Smooth muscle cell (in vitro differentiated cells): ENCODE results near the gene RPL35A. TPM values are rescaled to one million over a fixed set of nuclear protein-coding genes. Genes with fewer than 3 reads are reported as not detected.

Source experiments
- DNase-seq: peaks from one replicate; lab custom pipeline; 2025; ENCODE audit not compliant: unreplicated experiment; lab: John Stamatoyannopoulos, UW
- H2AFZ ChIP-seq: fragments of 200-600 bp; sonication (generic); 2 replicates; pipeline ENCODE4 v1.6.0; 2016; ENCODE audit warnings: antibody characterized with exemption, low read depth, mild to moderate bottlenecking
- H3F3A ChIP-seq: fragments of 200-600 bp; sonication (generic); 2 replicates; pipeline ENCODE4 v1.6.0; 2017; ENCODE audit warnings: antibody characterized with exemption, low read depth
- H3K27ac ChIP-seq: fragments of 200-600 bp; sonication (generic); 2 replicates; pipeline ENCODE4 v1.5.1; 2016; ENCODE audit warnings: low read depth, mild to moderate bottlenecking
- H3K27me3 ChIP-seq: fragments of 200-600 bp; sonication (generic); 2 replicates; pipeline ENCODE4 v1.6.1; 2016; ENCODE audit warnings: low read depth, mild to moderate bottlenecking
- H3K36me3 ChIP-seq: fragments of 200-600 bp; sonication (generic); 2 replicates; pipeline ENCODE4 v1.5.1; 2016; ENCODE audit warnings: low read depth
- H3K4me1 ChIP-seq: fragments of 200-600 bp; sonication (generic); 2 replicates; pipeline ENCODE4 v1.5.1; 2016; ENCODE audit warnings: low read depth
- H3K4me2 ChIP-seq: fragments of 200-600 bp; sonication (generic); 2 replicates; pipeline ENCODE4 v1.6.0; 2016; ENCODE audit warnings: mild to moderate bottlenecking
- H3K4me3 ChIP-seq: fragments of 200-600 bp; sonication (generic); 2 replicates; pipeline ENCODE4 v1.5.1; 2016; ENCODE audit warnings: mild to moderate bottlenecking
- H3K79me2 ChIP-seq: fragments of 200-600 bp; sonication (generic); 2 replicates; pipeline ENCODE4 v1.6.0; 2016; ENCODE audit warnings: low read depth, mild to moderate bottlenecking
- H3K9ac ChIP-seq: fragments of 200-600 bp; sonication (generic); 2 replicates; pipeline ENCODE4 v1.6.0; 2016; ENCODE audit warnings: low read depth
- H3K9me3 ChIP-seq: fragments of 200-600 bp; sonication (generic); replicated peaks from 2 replicates; pipeline ENCODE4 v1.5.1; 2016; ENCODE audit warnings: low read depth
- H4K20me1 ChIP-seq: fragments of 200-600 bp; sonication (generic); 2 replicates; pipeline ENCODE4 v1.6.0; 2016; ENCODE audit warnings: low read depth
- WGBS: methylation state at CpG from one replicate; pipeline ENCODE4 v1.1.7; 2016; ENCODE audit warnings: low lambda C conversion rate; 5-methylcytosine and 5-hydroxymethylcytosine counted together
- polyA plus RNA-seq: library from polyadenylated mRNA; unstranded; fragments of >200 nt; fragmentation: Nextera tagmentation; extraction: Ambion mirVana; gene quantifications from 2 replicates; pipeline ENCODE4 v1.2.1, GENCODE V29; 2016
- total RNA-seq: library from RNA; depleted of rRNA; stranded (reverse); fragments of >200 nt; gene quantifications from 2 replicates; pipeline ENCODE4 v1.2.3, GENCODE V29; 2014
- TF ChIP-seq, protein P1 (sequence below): fragments of 200-600 bp; sonication (generic); IDR thresholded peaks from 2 replicates; pipeline ENCODE4 v1.5.1; 2017; ENCODE audit warnings: borderline replicate concordance, mild to moderate bottlenecking, antibody characterized with exemption; ENCODE audit not compliant: insufficient read depth, poor library complexity, severe bottlenecking

RPL35A gene
- total and polyA plus RNA-seq, 2 experiments from 2014 or later: 778 to 1,156 TPM

DNA sequence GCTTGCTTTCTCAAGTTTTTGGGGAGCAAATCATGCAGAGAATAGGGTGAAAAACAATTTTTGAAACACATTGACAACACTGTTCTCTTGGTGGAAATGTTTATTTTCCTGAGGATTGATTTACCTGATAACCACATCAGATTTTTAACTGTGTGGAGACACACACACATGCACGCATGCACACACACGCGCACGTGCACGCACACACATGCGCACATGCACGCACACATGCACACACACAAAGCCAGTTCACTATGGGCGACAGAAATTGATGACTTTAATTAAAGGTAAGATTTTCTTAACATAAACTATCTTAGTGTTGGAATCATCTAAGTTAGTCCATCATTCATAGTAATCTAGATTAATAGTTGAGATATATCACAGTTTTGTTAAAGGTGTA lies 25.3 kb downstream of the RPL35A start:
- no peaks in the 10 kb centered on the region for H3K27me3 ChIP-seq
- H3K4me3 ChIP-seq: no peak overlapping the region
- H3K4me2 ChIP-seq: no peak overlapping the region
- peaks cover 5% of the 10 kb centered on the region for H3K36me3 ChIP-seq
- H3K9me3 ChIP-seq: no peaks in the 10 kb centered on the region
- H3F3A ChIP-seq: no peaks in the 10 kb centered on the region
- H3K79me2 ChIP-seq: no peaks in the 10 kb centered on the region
- no peak overlapping the region for H3K9ac ChIP-seq
- DNase-seq: no peak
- TF ChIP-seq, protein P1, sequence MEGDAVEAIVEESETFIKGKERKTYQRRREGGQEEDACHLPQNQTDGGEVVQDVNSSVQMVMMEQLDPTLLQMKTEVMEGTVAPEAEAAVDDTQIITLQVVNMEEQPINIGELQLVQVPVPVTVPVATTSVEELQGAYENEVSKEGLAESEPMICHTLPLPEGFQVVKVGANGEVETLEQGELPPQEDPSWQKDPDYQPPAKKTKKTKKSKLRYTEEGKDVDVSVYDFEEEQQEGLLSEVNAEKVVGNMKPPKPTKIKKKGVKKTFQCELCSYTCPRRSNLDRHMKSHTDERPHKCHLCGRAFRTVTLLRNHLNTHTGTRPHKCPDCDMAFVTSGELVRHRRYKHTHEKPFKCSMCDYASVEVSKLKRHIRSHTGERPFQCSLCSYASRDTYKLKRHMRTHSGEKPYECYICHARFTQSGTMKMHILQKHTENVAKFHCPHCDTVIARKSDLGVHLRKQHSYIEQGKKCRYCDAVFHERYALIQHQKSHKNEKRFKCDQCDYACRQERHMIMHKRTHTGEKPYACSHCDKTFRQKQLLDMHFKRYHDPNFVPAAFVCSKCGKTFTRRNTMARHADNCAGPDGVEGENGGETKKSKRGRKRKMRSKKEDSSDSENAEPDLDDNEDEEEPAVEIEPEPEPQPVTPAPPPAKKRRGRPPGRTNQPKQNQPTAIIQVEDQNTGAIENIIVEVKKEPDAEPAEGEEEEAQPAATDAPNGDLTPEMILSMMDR: no peak
- no peak overlapping the region for H2AFZ ChIP-seq
- no peak overlapping the region for H3K27ac ChIP-seq
- no peaks in the 10 kb centered on the region for H3K4me1 ChIP-seq
- H4K20me1 ChIP-seq: no peaks in the 10 kb centered on the region
- WGBS: 98% methylated on average over 8 of the region's 8 CpGs

DNA sequence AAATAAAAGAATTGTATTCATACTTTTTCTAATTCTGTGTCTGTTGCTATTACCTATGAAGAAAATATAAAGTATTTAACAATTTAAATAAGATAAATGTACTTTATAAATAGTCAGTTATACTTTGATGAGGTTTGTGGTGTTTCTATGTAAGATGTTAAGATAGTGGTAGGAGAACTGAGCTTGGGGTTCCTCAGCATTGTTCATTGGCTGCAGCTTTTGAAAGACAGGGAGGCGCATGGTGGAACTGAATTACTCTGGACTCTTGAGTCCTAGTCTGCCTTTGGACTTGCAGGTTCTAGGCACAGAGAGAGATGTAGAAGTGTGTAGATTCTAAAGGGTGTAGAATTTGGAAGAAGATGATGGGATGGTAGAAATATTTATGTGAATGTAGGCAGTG lies 33.1 kb downstream of the RPL35A start:
- TF ChIP-seq, protein P1: no peak
- H3K4me1 ChIP-seq: no peaks in the 10 kb centered on the region
- H3K9me3 ChIP-seq: no peaks in the 10 kb centered on the region
- H3K4me2 ChIP-seq: no peak overlapping the region
- no peaks in the 10 kb centered on the region for H3F3A ChIP-seq
- 97% methylated on average over 1 of the region's 1 CpG for WGBS
- no peaks in the 10 kb centered on the region for H3K36me3 ChIP-seq
- H3K9ac ChIP-seq: no peak overlapping the region
- H4K20me1 ChIP-seq: no peaks in the 10 kb centered on the region
- H3K79me2 ChIP-seq: no peaks in the 10 kb centered on the region
- no peak overlapping the region for H3K27ac ChIP-seq
- no peak overlapping the region for H3K4me3 ChIP-seq
- H3K27me3 ChIP-seq: no peaks in the 10 kb centered on the region
- no peak overlapping the region for H2AFZ ChIP-seq
- no peak for DNase-seq

DNA sequence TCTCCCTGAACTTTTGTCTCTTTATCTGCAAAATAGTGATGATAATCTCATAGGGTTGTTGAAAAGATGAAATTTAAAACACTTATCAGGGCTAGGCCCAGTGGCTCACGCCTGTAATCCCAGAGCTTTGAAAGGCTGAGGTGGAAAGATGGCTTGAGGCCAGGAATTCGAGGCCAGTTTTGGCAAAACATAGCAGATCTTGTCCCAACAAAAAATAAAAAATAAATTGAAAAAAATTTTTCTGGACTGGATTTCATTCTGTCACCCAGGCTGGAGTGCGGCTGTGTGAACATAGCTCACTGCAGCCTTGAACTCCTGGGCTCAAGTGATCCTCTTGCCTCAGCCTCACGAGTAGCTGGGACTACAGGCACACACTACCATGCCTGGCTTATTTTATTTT lies 39.7 kb downstream of the RPL35A start:
- no peaks in the 10 kb centered on the region for H3K4me1 ChIP-seq
- TF ChIP-seq, protein P1: no peak
- no peaks in the 10 kb centered on the region for H3K36me3 ChIP-seq
- H4K20me1 ChIP-seq: no peaks in the 10 kb centered on the region
- H2AFZ ChIP-seq: no peak overlapping the region
- H3K9ac ChIP-seq: no peak overlapping the region
- no peak overlapping the region for H3K27ac ChIP-seq
- no peaks in the 10 kb centered on the region for H3K79me2 ChIP-seq
- WGBS: 90% methylated on average over 4 of the region's 4 CpGs
- no peak overlapping the region for H3K4me3 ChIP-seq
- H3K4me2 ChIP-seq: no peak overlapping the region
- no peaks in the 10 kb centered on the region for H3F3A ChIP-seq
- H3K27me3 ChIP-seq: no peaks in the 10 kb centered on the region
- H3K9me3 ChIP-seq: no peaks in the 10 kb centered on the region
- DNase-seq: no peak

DNA sequence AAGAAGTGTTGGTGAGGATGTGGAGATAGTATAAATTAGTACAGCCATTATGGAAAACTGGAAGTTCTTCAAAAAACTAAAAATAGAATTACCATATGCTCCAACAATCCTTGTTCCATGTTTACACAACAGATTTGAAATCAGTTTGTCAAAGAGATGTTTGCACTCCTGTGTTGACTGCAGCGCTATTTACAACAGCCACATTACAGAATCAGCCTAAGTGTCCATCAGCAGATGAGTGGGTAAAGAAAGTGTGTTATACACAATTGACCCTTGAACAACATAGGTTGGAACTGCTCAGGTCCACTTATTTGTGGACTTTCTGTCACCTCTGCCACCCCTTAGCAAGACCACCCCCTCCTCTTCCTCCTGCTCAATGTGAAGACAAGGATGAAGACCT lies 44.7 kb downstream of the RPL35A start:
- Histone ChIP-seq H2AFZ (no peak overlapping the region), H3K9me3 (no peaks in the 10 kb centered on the region), H3K9ac (no peak overlapping the region), H3K27ac (no peak overlapping the region), H3K36me3 (no peaks in the 10 kb centered on the region), H3K4me1 (no peaks in the 10 kb centered on the region), H4K20me1 (no peaks in the 10 kb centered on the region), H3K4me3 (no peak overlapping the region), H3K4me2 (no peak overlapping the region), H3F3A (no peaks in the 10 kb centered on the region), H3K27me3 (no peaks in the 10 kb centered on the region), H3K79me2 (no peaks in the 10 kb centered on the region)
- TF ChIP-seq, protein P1: no peak
- WGBS: 100% methylated on average over 1 of the region's 1 CpG
- DNase-seq: no peak
